IPS-18c (cell line): ENCODE measurements around the gene ZFYVE28.
"Not testable (repeated sequence)": the region's sequence is repeated elsewhere in the genome, so short reads cannot be mapped to it uniquely, and the experiment has no call there.

ENCODE experiments used
- H3K4me3 ChIP-seq: 2 replicates; pipeline ENCODE4 v1.7.0; 2013; ENCODE audit warnings: low read depth, mild to moderate bottlenecking, low read length, moderate library complexity; ENCODE audit not compliant: insufficient read depth
- H3K9me3 ChIP-seq: one replicate; pipeline ENCODE4 v1.6.1; 2013; ENCODE audit warnings: mild to moderate bottlenecking, low read length, moderate library complexity; ENCODE audit not compliant: control insufficient read depth, insufficient read depth

ZFYVE28 gene

GRCh38 chr4:2241410-2242353 lies 176.8 kb downstream of the ZFYVE28 start, which contains the start of the genes HAUS3 and POLN:
HAUS3 (minus strand) TSS chr4:2242121; CDS start chr4:2240946, 1,175 bp downstream.
POLN (minus strand) TSS chr4:2242121; CDS start chr4:2229231, 12,890 bp downstream.
- H3K9me3 ChIP-seq = peaks cover 2% of the 10 kb centered on the region
- H3K4me3 ChIP-seq = peak within 1 kb of the TSS; percentile 72

- H3K4me3 ChIP-seq = peak overlapping the region; percentile 72
- H3K9me3 ChIP-seq = peaks cover 2% of the 10 kb centered on the region
Observed at GRCh38 chr4:2241003-2241402, 177.4 kb downstream of the ZFYVE28 start.

GRCh38 chr4:2236944-2237666 lies 181.3 kb downstream of the ZFYVE28 start:
- Histone ChIP-seq H3K9me3 (no peaks in the 10 kb centered on the region), H3K4me3 (no peak overlapping the region)

GRCh38 chr4:2231082-2231481 lies 187.4 kb downstream of the ZFYVE28 start:
- Histone ChIP-seq H3K4me3 (no peak overlapping the region), H3K9me3 (no peaks in the 10 kb centered on the region)

GRCh38 chr4:2226261-2226660 lies 192.2 kb downstream of the ZFYVE28 start:
- Histone ChIP-seq H3K9me3 (no peaks in the 10 kb centered on the region), H3K4me3 (no peak overlapping the region)

GRCh38 chr4:2222838-2223237 lies 195.6 kb downstream of the ZFYVE28 start:
- Histone ChIP-seq H3K4me3 (no peak overlapping the region), H3K9me3 (no peaks in the 10 kb centered on the region)

GRCh38 chr4:2221378-2221777 lies 197.1 kb downstream of the ZFYVE28 start:
- not testable (repeated sequence) for H3K4me3 ChIP-seq, H3K9me3 ChIP-seq

- H3K4me3 ChIP-seq = no peak overlapping the region
Observed at GRCh38 chr4:2220016-2220630, 198.3 kb downstream of the ZFYVE28 start.

More at GRCh38 chr4:2220016-2220630, 198.3 kb downstream of the ZFYVE28 start:
- no peaks in the 10 kb centered on the region for H3K9me3 ChIP-seq
